ENCODE data around the gene MOB3A. TPM values are rescaled to one million over a fixed set of nuclear protein-coding genes. Genes with fewer than 3 reads are reported as not detected.
"Not testable (repeated sequence)": the region's sequence is repeated elsewhere in the genome, so short reads cannot be mapped to it uniquely, and the experiment has no call there.

MOB3A gene
- total and polyA plus RNA-seq, 5 donors from 2014 or later = 73.6 to 131 (median 89.5) TPM

- no peak overlapping the region for H3K27ac ChIP-seq (ENCODE audit: insufficient read depth, low read length, poor library complexity, severe bottlenecking)
- Mint-ChIP-seq H3K36me3 (peaks cover 21% of the 10 kb centered on the region), H3K27ac (peak overlapping the region in 1 of 3 donors; percentile 66), H3K4me1 (peaks cover 0 to 12% (median 0%) of the 10 kb centered on the region in 4 donors), H3K27me3 (peaks cover 4% of the 10 kb centered on the region), H3K4me3 (no peak overlapping the region), H3K9me3 (peaks cover 0 to 3% (median 0%) of the 10 kb centered on the region in 7 donors)
- ATAC-seq (ENCODE audit: low read depth in 2 of 2) (no peak), DNase-seq (no peak)
- no peaks in the 10 kb centered on the region for H3K9me3 ChIP-seq (ENCODE audit: control insufficient read depth in 2 of 2, low read length in 2 of 2)
- no peak overlapping the region for H3K4me3 ChIP-seq (ENCODE audit: low read depth, low read length)
- H3K27me3 ChIP-seq (ENCODE audit: control insufficient read depth, insufficient read depth, low read length) = no peaks in the 10 kb centered on the region
- H3K4me1 ChIP-seq (ENCODE audit: control insufficient read depth, insufficient read depth, low read length, poor library complexity, severe bottlenecking) = peaks cover 19% of the 10 kb centered on the region
- peaks cover 28% of the 10 kb centered on the region for H3K36me3 ChIP-seq (ENCODE audit: control insufficient read depth, insufficient read depth, low read length)
Measured at GRCh38 chr19:2099937-2100718, 4.0 kb upstream of the MOB3A start.

GRCh38 chr19:2099054-2099501 lies 3.0 kb upstream of the MOB3A start:
- ATAC-seq (ENCODE audit: low read depth in 2 of 2) = no peak
- no peaks in the 10 kb centered on the region for H3K9me3 ChIP-seq (ENCODE audit: control insufficient read depth in 2 of 2, low read length in 2 of 2)
- H3K4me1 Mint-ChIP-seq = peaks cover 0 to 17% (median 6%) of the 10 kb centered on the region in 4 donors
- H3K9me3 Mint-ChIP-seq = peaks cover 0 to 3% (median 0%) of the 10 kb centered on the region in 7 donors
- no peak for DNase-seq
- H3K4me3 Mint-ChIP-seq = no peak overlapping the region
- no peaks in the 10 kb centered on the region for H3K27me3 ChIP-seq (ENCODE audit: control insufficient read depth, insufficient read depth, low read length)
- no peak overlapping the region for H3K4me3 ChIP-seq (ENCODE audit: low read depth, low read length)
- H3K27me3 Mint-ChIP-seq = peaks cover 4% of the 10 kb centered on the region
- no peak overlapping the region for H3K27ac Mint-ChIP-seq
- no peak overlapping the region for H3K27ac ChIP-seq (ENCODE audit: insufficient read depth, low read length, poor library complexity, severe bottlenecking)
- H3K36me3 Mint-ChIP-seq = peaks cover 19% of the 10 kb centered on the region
- peaks cover 24% of the 10 kb centered on the region for H3K36me3 ChIP-seq (ENCODE audit: control insufficient read depth, insufficient read depth, low read length)
- H3K4me1 ChIP-seq (ENCODE audit: control insufficient read depth, insufficient read depth, low read length, poor library complexity, severe bottlenecking) = peaks cover 28% of the 10 kb centered on the region

- Mint-ChIP-seq H3K9me3 (peaks cover 0 to 3% (median 0%) of the 10 kb centered on the region in 7 donors), H3K4me3 (peak overlapping the region in 3 of 4 donors; percentile 11 to 66 (median 59)), H3K36me3 (peaks cover 10% of the 10 kb centered on the region), H3K27me3 (peaks cover 4% of the 10 kb centered on the region), H3K4me1 (peaks cover 0 to 27% (median 13%) of the 10 kb centered on the region in 4 donors), H3K27ac (peak overlapping the region in 2 of 3 donors; percentile 14 to 90)
- H3K4me1 ChIP-seq (ENCODE audit: control insufficient read depth, insufficient read depth, low read length, poor library complexity, severe bottlenecking) = peaks cover 40% of the 10 kb centered on the region
- no peaks in the 10 kb centered on the region for H3K9me3 ChIP-seq (ENCODE audit: control insufficient read depth in 2 of 2, low read length in 2 of 2)
- peaks cover 30% of the 10 kb centered on the region for H3K36me3 ChIP-seq (ENCODE audit: control insufficient read depth, insufficient read depth, low read length)
- ATAC-seq (ENCODE audit: low read depth in 2 of 2) (no peak), DNase-seq (no peak)
- no peaks in the 10 kb centered on the region for H3K27me3 ChIP-seq (ENCODE audit: control insufficient read depth, insufficient read depth, low read length)
- H3K27ac ChIP-seq (ENCODE audit: insufficient read depth, low read length, poor library complexity, severe bottlenecking) = peak overlapping the region; percentile 88
- H3K4me3 ChIP-seq (ENCODE audit: low read depth, low read length) = no peak overlapping the region
Measured at GRCh38 chr19:2097886-2098327, 1.8 kb upstream of the MOB3A start.

GRCh38 chr19:2097203-2097885 lies 1.2 kb upstream of the MOB3A start:
- Mint-ChIP-seq H3K9me3 (peaks cover 0 to 3% (median 0%) of the 10 kb centered on the region in 7 donors), H3K36me3 (peaks cover 10% of the 10 kb centered on the region)

GRCh38 chr19:2096480-2097202 lies 515 bp upstream of the MOB3A start, which contains the start of gene IZUMO4:
IZUMO4 (plus strand) TSS chr19:2096915; CDS start chr19:2096946, 31 bp downstream.
- Histone ChIP-seq H3K36me3 (ENCODE audit: control insufficient read depth, insufficient read depth, low read length) (peaks cover 25% of the 10 kb centered on the region), H3K4me1 (ENCODE audit: control insufficient read depth, insufficient read depth, low read length, poor library complexity, severe bottlenecking) (peaks cover 48% of the 10 kb centered on the region), H3K27ac (ENCODE audit: insufficient read depth, low read length, poor library complexity, severe bottlenecking) (peak within 1 kb of the TSS; percentile 88), H3K9me3 (ENCODE audit: control insufficient read depth in 2 of 2, low read length in 2 of 2) (no peaks in the 10 kb centered on the region), H3K4me3 (ENCODE audit: low read depth, low read length) (peak within 1 kb of the TSS; percentile 67), H3K27me3 (ENCODE audit: control insufficient read depth, insufficient read depth, low read length) (no peaks in the 10 kb centered on the region)
- peaks cover 0 to 38% (median 13%) of the 10 kb centered on the region in 4 donors for H3K4me1 Mint-ChIP-seq
- H3K27ac Mint-ChIP-seq = peak within 1 kb of the TSS; percentile 94 to 97 (median 96)
- peak within 1 kb of the TSS; percentile 96 to 99 (median 98) for H3K4me3 Mint-ChIP-seq
- peaks cover 0 to 3% (median 0%) of the 10 kb centered on the region in 7 donors for H3K9me3 Mint-ChIP-seq
- DNase-seq = peak; percentile 96 to 100 (median 100)
- ATAC-seq (ENCODE audit: low read depth in 2 of 2) = peak; percentile 83 to 85
- peaks cover 6% of the 10 kb centered on the region for H3K36me3 Mint-ChIP-seq
- H3K27me3 Mint-ChIP-seq = peaks cover 4% of the 10 kb centered on the region

More at GRCh38 chr19:2097203-2097885, 1.2 kb upstream of the MOB3A start:
- H3K27ac ChIP-seq (ENCODE audit: insufficient read depth, low read length, poor library complexity, severe bottlenecking) = peak overlapping the region; percentile 88
- Mint-ChIP-seq H3K27me3 (peaks cover 4% of the 10 kb centered on the region), H3K27ac (peak overlapping the region; percentile 69 to 96 (median 90)), H3K4me3 (peak overlapping the region; percentile 88 to 98 (median 90)), H3K4me1 (peaks cover 0 to 32% (median 13%) of the 10 kb centered on the region in 4 donors)
- H3K9me3 ChIP-seq (ENCODE audit: control insufficient read depth in 2 of 2, low read length in 2 of 2) = no peaks in the 10 kb centered on the region
- peak overlapping the region; percentile 41 for H3K4me3 ChIP-seq (ENCODE audit: low read depth, low read length)
- peaks cover 30% of the 10 kb centered on the region for H3K36me3 ChIP-seq (ENCODE audit: control insufficient read depth, insufficient read depth, low read length)
- H3K4me1 ChIP-seq (ENCODE audit: control insufficient read depth, insufficient read depth, low read length, poor library complexity, severe bottlenecking) = peaks cover 44% of the 10 kb centered on the region
- no peaks in the 10 kb centered on the region for H3K27me3 ChIP-seq (ENCODE audit: control insufficient read depth, insufficient read depth, low read length)
- ATAC-seq (ENCODE audit: low read depth in 2 of 2) (no peak), DNase-seq (peak in 2 of 3 donors; percentile 55 to 61)

- H3K27me3 Mint-ChIP-seq; H3K36me3 ChIP-seq (ENCODE audit: control insufficient read depth, insufficient read depth, low read length); H3K36me3 Mint-ChIP-seq; H3K4me3 ChIP-seq (ENCODE audit: low read depth, low read length); H3K9me3 ChIP-seq (ENCODE audit: control insufficient read depth in 2 of 2, low read length in 2 of 2); ATAC-seq (ENCODE audit: low read depth in 2 of 2); H3K9me3 Mint-ChIP-seq; DNase-seq; H3K27ac ChIP-seq (ENCODE audit: insufficient read depth, low read length, poor library complexity, severe bottlenecking); H3K27ac Mint-ChIP-seq; H3K27me3 ChIP-seq (ENCODE audit: control insufficient read depth, insufficient read depth, low read length): not testable (repeated sequence)
- H3K4me3 Mint-ChIP-seq = peak overlapping the region in 3 of 4 donors; percentile 28 to 98 (median 28)
- peaks cover 81% of the 10 kb centered on the region for H3K4me1 ChIP-seq (ENCODE audit: control insufficient read depth, insufficient read depth, low read length, poor library complexity, severe bottlenecking)
- H3K4me1 Mint-ChIP-seq = peaks cover 14 to 78% (median 48%) of the 10 kb centered on the region in 4 donors
Measured at GRCh38 chr19:2091926-2092525, 4.1 kb downstream of the MOB3A start.

- H3K4me1 Mint-ChIP-seq = peaks cover 16 to 86% (median 58%) of the 10 kb centered on the region in 4 donors
- peaks cover 88% of the 10 kb centered on the region for H3K4me1 ChIP-seq (ENCODE audit: control insufficient read depth, insufficient read depth, low read length, poor library complexity, severe bottlenecking)
- H3K27me3 ChIP-seq (ENCODE audit: control insufficient read depth, insufficient read depth, low read length) = no peaks in the 10 kb centered on the region
- H3K36me3 Mint-ChIP-seq = peaks cover 10% of the 10 kb centered on the region
- no peak for ATAC-seq (ENCODE audit: low read depth in 2 of 2)
- peaks cover 0 to 2% (median 0%) of the 10 kb centered on the region in 7 donors for H3K9me3 Mint-ChIP-seq
- peak overlapping the region; percentile 74 for H3K27ac ChIP-seq (ENCODE audit: insufficient read depth, low read length, poor library complexity, severe bottlenecking)
- peak overlapping the region; percentile 89 to 93 (median 93) for H3K27ac Mint-ChIP-seq
- H3K9me3 ChIP-seq (ENCODE audit: control insufficient read depth in 2 of 2, low read length in 2 of 2) = no peaks in the 10 kb centered on the region
- H3K4me3 Mint-ChIP-seq = peak overlapping the region; percentile 38 to 95 (median 76)
- DNase-seq = no peak
- peak overlapping the region; percentile 50 for H3K4me3 ChIP-seq (ENCODE audit: low read depth, low read length)
- H3K36me3 ChIP-seq (ENCODE audit: control insufficient read depth, insufficient read depth, low read length) = peaks cover 6% of the 10 kb centered on the region
- peaks cover 11% of the 10 kb centered on the region for H3K27me3 Mint-ChIP-seq
Measured at GRCh38 chr19:2089727-2090053, 6.4 kb downstream of the MOB3A start.

Data from CD4-positive, CD25-positive, alpha-beta regulatory T cell (primary cell).